SJCRH30 (cell line): ENCODE results near the gene OSBP2. TPM values are rescaled to one million over a fixed set of nuclear protein-coding genes. Genes with fewer than 3 reads are reported as not detected.
"Not testable (repeated sequence)": the region's sequence is repeated elsewhere in the genome, so short reads cannot be mapped to it uniquely, and the experiment has no call there.

Source experiments
- DNase-seq, 2 experiments: peaks; one replicate each; pipeline ENCODE4 v3.0.0-alpha.2; 2015 to 2020
- H3K27ac ChIP-seq: fragments of 250-450 bp; sonication (Bioruptor Pico); 2 replicates; pipeline ENCODE4 v1.5.1; 2020; ENCODE audit warnings: mild to moderate bottlenecking, moderate library complexity
- H3K27me3 ChIP-seq: fragments of 250-450 bp; sonication (Bioruptor Pico); 2 replicates; pipeline ENCODE4 v1.5.1; 2020; ENCODE audit warnings: mild to moderate bottlenecking, moderate library complexity
- H3K36me3 ChIP-seq: fragments of 250-450 bp; sonication (Bioruptor Pico); 2 replicates; pipeline ENCODE4 v1.5.1; 2020; ENCODE audit warnings: mild to moderate bottlenecking, moderate library complexity
- H3K4me1 ChIP-seq: fragments of 250-450 bp; sonication (Bioruptor Pico); 2 replicates; pipeline ENCODE4 v1.5.1; 2020; ENCODE audit warnings: mild to moderate bottlenecking, moderate library complexity
- H3K4me3 ChIP-seq: fragments of 250-450 bp; sonication (Bioruptor Pico); 2 replicates; pipeline ENCODE4 v1.5.1; 2020; ENCODE audit warnings: mild to moderate bottlenecking, moderate library complexity
- H3K9me3 ChIP-seq: fragments of 250-450 bp; sonication (Bioruptor Pico); replicated peaks from 2 replicates; pipeline ENCODE4 v1.5.1; 2020; ENCODE audit warnings: mild to moderate bottlenecking, moderate library complexity
- total RNA-seq: library from RNA; depleted of rRNA; stranded (reverse); fragments of >200 nt; shearing (Covaris generic); gene quantifications from 2 replicates; pipeline ENCODE4 v1.2.3, GENCODE V29; 2014

OSBP2 gene
- total RNA-seq, 1 experiment from 2014 or later, result not detected

DNA sequence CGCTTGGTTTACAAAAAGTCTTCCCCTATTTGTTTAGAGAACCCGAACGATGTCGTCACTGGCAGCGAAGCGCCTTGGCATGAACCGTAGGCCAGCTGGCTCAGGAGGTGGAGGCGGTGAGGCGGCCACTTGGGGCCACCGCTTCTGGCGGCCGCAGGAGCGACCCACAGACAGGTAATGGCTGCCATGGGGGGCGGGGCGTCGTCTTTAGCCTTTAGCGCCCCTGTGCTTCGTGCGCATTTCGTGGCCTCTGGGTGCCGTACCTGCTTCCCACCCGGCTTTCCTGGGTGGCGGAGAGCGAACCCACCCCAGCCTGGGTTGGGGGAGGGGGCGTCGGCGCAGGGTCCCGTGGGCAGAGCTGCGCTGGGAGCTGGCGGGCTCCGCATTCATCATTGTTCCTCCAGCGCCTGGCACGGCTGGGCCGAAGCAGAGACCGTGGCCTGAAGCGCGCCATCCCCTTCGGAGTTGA is 469 bp upstream of the OSBP2 start:
- Histone ChIP-seq H3K27ac (no peak overlapping the region), H3K9me3 (no peaks in the 10 kb centered on the region), H3K4me1 (no peaks in the 10 kb centered on the region), H3K36me3 (no peaks in the 10 kb centered on the region), H3K4me3 (no peak overlapping the region), H3K27me3 (no peaks in the 10 kb centered on the region)
- no peak for DNase-seq

DNA sequence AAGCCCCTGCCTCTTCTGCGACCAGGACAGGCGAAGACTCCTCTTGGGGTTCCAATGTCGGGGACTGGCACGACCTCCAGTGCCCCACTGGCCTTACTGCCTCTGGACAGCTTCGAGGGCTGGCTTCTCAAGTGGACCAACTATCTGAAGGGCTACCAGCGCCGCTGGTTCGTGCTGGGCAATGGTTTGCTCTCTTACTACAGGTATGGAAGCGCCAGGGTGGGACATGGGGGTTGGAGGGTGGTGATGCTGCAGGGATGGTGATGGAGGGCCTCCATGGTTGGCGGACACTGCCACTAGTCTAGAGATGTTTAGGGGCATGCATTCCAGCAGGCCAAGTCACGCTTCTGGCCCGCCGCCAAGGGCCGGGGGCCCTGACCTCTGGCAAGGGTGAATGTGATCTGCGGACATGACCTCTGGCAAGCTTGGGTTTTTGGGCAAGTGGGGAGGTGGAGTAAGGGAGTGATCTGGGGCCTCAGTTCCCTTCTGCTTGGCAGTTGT is 727 bp downstream of the OSBP2 start:
- Histone ChIP-seq H3K9me3 (no peaks in the 10 kb centered on the region), H3K4me1 (no peaks in the 10 kb centered on the region), H3K27ac (no peak overlapping the region), H3K4me3 (no peak overlapping the region), H3K27me3 (no peaks in the 10 kb centered on the region), H3K36me3 (no peaks in the 10 kb centered on the region)
- DNase-seq, result no peak

DNA sequence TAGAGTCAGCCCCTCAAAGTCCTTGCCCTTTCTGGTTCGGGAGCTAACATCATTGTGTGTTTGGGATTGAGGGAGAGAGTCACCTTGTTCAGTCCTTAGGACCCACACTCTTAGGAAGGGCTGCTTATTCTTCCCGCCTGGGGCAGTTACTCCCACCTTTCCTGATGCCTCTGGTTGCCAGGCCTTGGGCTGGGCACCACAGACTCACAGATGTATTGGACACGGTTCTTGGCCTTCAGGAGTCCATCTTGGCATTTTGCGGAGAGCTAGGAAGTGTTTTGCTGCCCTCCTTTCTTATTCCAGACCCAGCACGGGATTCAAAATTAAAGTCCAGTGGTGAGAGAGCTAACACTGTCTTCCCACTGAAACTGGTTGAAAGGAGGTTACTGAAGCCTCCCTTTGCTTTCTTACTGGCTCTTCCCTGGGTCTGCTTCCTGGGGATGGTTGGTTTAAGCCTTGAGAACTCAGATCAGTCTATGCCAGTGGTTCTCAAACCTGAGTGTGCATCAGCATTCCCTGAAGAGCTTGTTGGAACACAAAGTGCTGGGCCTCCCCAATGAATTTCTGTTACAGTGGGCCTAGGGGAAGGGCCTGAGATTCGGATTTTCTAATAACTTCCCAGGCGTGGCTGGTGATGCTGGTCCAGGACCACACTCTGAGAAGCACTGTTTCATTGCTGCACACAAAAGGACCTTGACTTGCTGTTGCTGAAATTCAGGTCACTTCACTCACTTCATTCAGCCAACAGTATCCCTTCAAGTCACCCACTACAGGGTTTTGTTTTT is 1.4 kb downstream of the OSBP2 start:
- no peak for DNase-seq

DNA sequence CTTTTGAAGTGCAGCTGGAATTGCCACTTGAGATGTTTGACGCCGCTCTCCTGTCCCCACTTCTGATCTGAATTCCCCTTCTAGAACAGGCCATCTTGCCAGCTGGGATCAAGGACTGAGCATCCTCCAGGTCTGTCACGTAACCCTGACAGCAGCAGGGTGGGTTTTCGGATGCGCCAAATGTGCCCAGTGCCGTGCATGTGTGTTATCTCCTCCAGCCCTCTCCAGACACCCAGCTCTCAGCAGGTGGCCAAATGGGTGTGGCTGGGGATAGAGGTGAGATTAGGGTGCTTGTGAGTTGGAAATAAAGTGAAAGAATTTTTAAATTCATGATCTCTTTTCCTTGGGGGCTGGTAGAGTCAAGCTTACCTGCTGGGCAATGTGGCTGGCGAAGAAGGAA is 3.3 kb downstream of the OSBP2 start:
- no peak overlapping the region for H3K27ac ChIP-seq
- DNase-seq, result no peak
- H3K36me3 ChIP-seq, result no peaks in the 10 kb centered on the region
- H3K27me3 ChIP-seq, result no peaks in the 10 kb centered on the region
- H3K9me3 ChIP-seq, result no peaks in the 10 kb centered on the region
- no peaks in the 10 kb centered on the region for H3K4me1 ChIP-seq
- H3K4me3 ChIP-seq, result no peak overlapping the region

More for the DNA sequence above, 1.4 kb downstream of the OSBP2 start:
- H3K36me3 ChIP-seq, result no peaks in the 10 kb centered on the region
- no peaks in the 10 kb centered on the region for H3K27me3 ChIP-seq
- no peaks in the 10 kb centered on the region for H3K4me1 ChIP-seq
- H3K9me3 ChIP-seq, result no peaks in the 10 kb centered on the region
- no peak overlapping the region for H3K4me3 ChIP-seq
- H3K27ac ChIP-seq, result no peak overlapping the region

DNA sequence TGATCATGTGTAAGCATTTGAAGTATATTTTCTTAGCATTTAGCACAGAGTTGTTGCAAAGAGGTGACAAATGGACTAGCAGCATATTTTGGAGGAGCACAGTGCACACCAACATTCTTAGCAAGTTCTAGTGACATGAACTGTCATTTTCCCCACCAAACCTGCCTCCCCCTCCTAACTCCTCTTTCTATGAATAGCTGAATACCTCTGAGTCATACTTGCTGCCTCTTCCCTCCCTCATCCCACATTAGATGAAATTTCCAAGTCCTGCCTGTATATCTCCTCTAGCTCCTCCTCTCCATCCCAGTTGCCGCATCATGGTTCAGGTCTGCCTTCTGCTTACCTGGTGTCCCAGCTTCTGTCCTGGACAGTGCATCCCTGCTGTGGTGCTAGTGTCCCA is 7.2 kb downstream of the OSBP2 start:
- no peak for DNase-seq
- no peak overlapping the region for H3K4me3 ChIP-seq
- H3K27me3 ChIP-seq, result no peaks in the 10 kb centered on the region

DNA sequence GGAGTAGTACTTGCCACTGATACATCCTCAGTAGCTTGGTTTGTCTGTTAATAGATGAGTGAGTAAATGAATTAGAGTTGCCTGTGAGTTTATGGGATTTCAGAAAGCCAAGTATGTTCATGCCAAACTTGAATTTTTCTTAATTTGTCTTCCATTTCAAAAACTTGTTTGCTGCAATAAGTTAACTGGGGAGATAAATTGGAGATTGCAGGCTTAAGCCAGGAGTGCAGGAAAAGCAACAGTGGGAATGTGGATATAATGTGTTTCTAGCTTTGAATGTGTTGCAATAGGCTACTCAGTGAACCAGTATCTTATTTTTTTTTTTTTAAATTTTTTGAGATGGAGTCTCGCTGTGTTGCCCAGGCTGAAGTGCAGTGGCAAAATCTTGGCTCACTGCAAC is 8.2 kb downstream of the OSBP2 start:
- H3K9me3 ChIP-seq, result no peaks in the 10 kb centered on the region
- DNase-seq, result no peak

More for the DNA sequence above, 7.2 kb downstream of the OSBP2 start:
- Histone ChIP-seq H3K4me1 (no peaks in the 10 kb centered on the region), H3K36me3 (no peaks in the 10 kb centered on the region), H3K27ac (no peak overlapping the region), H3K9me3 (no peaks in the 10 kb centered on the region)

DNA sequence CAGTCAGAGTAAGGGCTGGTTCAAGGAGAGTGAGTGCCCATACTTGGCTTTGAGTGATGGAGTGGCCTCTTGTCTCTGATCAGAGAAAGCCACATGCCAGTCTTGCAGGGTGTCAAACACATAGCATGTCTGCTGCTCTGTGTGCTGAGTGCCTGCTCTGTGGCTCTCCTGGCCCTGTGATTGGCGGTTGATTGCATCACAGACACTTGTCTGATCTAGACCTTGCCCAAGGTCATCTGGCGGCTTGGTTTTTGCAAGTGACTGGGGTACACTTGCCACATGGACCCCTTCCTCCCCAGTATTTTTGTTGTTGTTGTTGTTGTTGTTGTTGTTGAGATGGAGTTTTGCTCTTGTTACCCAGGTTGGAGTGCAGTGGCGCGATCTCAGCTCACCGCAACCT is 10.3 kb downstream of the OSBP2 start:
- no peak for DNase-seq
- Histone ChIP-seq H3K4me3 (no peak overlapping the region), H3K27ac (no peak overlapping the region), H3K9me3 (no peaks in the 10 kb centered on the region), H3K4me1 (no peaks in the 10 kb centered on the region), H3K36me3 (no peaks in the 10 kb centered on the region), H3K27me3 (no peaks in the 10 kb centered on the region)

More for the DNA sequence above, 8.2 kb downstream of the OSBP2 start:
- no peaks in the 10 kb centered on the region for H3K27me3 ChIP-seq
- H3K4me3 ChIP-seq, result no peak overlapping the region
- H3K27ac ChIP-seq, result no peak overlapping the region
- H3K36me3 ChIP-seq, result no peaks in the 10 kb centered on the region
- no peaks in the 10 kb centered on the region for H3K4me1 ChIP-seq

DNA sequence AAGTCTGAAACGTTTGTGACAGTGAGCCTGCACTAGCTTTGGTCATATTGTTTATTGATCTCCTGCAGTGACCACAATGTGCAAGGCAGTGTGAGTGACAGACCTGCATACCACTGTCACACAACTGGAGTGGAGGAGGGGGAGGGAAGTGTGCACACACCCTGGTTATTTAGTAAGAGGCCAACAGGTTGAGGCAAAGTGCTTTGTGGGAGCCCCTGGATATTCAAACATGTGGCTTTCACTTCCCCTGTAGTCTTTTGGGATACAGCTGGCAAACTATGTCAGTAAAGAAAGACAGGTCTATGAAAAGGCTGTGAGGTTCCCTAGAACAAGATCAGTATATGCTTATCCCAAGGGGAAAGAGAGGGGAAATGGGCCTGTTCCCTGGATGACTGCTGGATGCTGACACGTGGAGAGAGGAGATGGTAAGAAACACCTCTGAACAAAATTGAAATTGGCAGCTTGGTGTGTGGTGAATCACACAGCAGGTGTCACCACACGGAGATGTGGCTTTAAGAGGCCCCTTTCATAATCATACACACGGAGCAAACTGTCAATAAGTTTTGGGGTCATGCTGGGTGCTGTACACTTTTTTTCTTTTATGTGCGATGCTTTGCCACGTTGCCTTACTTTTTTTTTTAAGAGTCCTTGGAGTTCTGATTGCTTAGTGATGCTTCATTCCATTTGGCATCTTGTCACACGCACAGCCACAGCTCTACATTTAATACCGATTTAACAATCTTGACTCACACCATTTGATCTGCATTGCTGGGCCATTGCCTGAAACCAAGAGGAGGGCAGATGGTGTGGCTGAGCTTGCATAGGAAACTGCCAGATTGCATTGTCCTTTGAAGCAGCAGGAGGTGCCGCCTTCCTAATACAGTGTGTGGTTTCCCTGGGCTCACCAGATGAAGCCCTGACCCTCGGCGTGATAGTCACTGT is 11.3 kb downstream of the OSBP2 start:
- no peak overlapping the region for H3K27ac ChIP-seq
- DNase-seq, result peak in 1 of 2 experiments; percentile 9
- no peaks in the 10 kb centered on the region for H3K9me3 ChIP-seq
- no peak overlapping the region for H3K4me3 ChIP-seq
- H3K27me3 ChIP-seq, result no peaks in the 10 kb centered on the region
- H3K36me3 ChIP-seq, result no peaks in the 10 kb centered on the region
- H3K4me1 ChIP-seq, result no peaks in the 10 kb centered on the region

DNA sequence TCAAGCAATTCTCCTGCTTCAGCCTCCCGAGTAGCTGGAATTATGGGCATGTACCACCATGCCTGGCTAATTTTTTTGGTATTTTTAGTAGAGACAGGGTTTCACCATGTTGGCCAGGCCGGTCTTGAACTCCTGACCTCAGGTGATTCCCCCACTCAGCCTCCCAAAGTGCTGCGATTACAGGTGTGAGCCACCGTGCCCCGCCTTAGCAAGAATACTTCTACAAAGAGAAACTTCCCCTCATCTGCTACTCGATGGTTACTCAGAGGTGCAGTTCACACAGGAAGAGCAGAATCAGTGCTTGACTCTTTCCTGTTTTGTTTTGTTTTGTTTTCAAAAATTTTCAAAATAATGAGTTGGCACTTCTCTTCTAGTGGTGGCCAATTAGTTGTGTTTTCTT is 15.3 kb downstream of the OSBP2 start:
- H3K4me1 ChIP-seq, H3K27me3 ChIP-seq, H3K4me3 ChIP-seq, H3K36me3 ChIP-seq, DNase-seq, H3K27ac ChIP-seq, H3K9me3 ChIP-seq: not testable (repeated sequence)

DNA sequence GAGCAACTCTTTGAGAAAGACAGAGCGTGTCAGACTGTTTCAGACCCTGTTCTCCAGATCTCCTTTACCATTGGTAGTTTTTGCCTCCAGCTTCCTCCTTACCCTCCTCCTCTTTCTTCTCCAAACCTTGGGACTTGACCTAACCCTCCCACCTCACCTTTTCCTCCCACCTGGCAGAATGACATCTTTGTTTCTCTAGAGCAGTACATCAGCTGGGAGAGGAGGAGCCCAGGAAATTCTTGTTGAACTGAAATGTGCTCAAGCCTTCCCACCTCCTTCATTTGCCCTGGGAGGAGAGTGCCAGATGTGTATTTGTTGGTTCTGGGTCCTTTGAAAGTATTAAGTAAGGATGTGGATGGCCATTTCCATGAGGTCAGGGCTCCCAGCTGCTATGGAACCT is 17.4 kb downstream of the OSBP2 start:
- no peaks in the 10 kb centered on the region for H3K27me3 ChIP-seq
- no peaks in the 10 kb centered on the region for H3K9me3 ChIP-seq
- no peak for DNase-seq
- H3K4me1 ChIP-seq, result no peaks in the 10 kb centered on the region
- no peak overlapping the region for H3K27ac ChIP-seq
- no peak overlapping the region for H3K4me3 ChIP-seq
- no peaks in the 10 kb centered on the region for H3K36me3 ChIP-seq

DNA sequence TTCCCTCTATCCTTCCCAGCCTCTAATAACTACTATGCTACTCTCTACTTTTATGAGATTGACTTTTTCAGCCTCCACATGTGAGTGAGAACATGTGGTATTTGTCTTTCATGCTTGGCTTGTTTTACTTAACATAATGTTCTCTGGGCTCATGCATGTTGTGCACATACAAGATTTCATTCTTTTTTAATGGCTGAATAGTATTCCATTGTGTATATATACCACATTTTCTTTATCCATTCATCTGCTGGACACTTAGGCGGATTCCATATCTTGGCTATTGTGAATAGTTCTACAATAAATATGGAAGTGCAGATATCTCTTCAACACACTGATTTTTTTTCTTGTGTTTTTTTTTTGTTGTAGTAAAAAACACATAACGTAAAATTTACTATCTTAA is 19.4 kb downstream of the OSBP2 start:
- DNase-seq, result no peak
- Histone ChIP-seq H3K9me3 (no peaks in the 10 kb centered on the region), H3K4me1 (no peaks in the 10 kb centered on the region), H3K4me3 (no peak overlapping the region), H3K27me3 (no peaks in the 10 kb centered on the region), H3K27ac (no peak overlapping the region), H3K36me3 (no peaks in the 10 kb centered on the region)

DNA sequence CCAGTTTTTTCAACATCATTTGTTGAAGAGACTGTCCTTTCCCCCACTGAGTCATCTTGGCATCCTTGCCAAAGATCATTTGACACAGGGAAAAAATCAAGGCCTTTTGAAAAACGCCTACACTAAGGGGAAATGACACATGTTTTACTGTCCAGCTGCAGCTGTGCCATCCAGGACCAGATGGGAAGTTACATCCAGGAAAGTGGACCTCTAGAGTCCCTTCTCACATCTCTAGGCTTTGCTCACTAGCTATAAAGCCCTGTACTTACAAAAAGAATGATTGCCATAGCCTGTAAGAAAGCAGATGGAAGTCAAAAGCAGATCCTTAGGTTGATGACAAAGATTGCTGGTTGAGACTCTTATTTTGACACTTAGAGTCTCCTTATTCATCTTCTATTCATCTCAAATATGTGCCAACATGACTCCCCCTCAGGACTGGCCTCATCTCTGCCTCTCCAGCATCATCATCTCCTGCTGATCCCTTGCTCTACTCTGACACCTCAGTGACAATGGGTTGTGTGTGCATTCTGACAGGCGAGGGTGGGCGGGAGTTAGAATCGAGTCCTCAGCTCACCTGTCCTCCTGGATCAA is 22.8 kb downstream of the OSBP2 start:
- H3K4me3 ChIP-seq, result no peak overlapping the region
- no peak overlapping the region for H3K27ac ChIP-seq
- H3K36me3 ChIP-seq, result no peaks in the 10 kb centered on the region
- DNase-seq, result no peak
- no peaks in the 10 kb centered on the region for H3K27me3 ChIP-seq
- H3K4me1 ChIP-seq, result no peaks in the 10 kb centered on the region
- no peaks in the 10 kb centered on the region for H3K9me3 ChIP-seq

DNA sequence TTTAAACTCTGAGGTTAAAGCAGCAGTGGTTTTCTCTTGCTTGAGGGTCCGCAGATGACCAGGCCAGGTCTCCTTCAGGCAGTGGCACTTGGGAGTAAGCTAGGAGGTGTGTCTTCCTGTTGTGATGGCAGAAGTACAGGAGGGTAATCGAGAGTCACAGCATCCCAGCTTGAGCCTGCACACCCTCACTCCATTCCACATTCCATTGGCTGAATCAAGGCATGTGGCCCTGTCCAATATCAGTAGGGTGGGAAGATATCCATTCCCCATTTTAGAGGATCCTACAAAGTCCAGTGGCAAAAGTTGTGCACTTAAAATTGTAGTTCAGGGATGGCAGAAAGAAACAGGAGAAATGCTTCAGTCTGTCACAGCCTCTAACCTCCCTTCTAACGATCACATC is 23.3 kb downstream of the OSBP2 start:
- Histone ChIP-seq H3K36me3 (no peaks in the 10 kb centered on the region), H3K27ac (no peak overlapping the region), H3K4me1 (no peaks in the 10 kb centered on the region), H3K9me3 (no peaks in the 10 kb centered on the region), H3K4me3 (no peak overlapping the region), H3K27me3 (no peaks in the 10 kb centered on the region)
- DNase-seq, result no peak

DNA sequence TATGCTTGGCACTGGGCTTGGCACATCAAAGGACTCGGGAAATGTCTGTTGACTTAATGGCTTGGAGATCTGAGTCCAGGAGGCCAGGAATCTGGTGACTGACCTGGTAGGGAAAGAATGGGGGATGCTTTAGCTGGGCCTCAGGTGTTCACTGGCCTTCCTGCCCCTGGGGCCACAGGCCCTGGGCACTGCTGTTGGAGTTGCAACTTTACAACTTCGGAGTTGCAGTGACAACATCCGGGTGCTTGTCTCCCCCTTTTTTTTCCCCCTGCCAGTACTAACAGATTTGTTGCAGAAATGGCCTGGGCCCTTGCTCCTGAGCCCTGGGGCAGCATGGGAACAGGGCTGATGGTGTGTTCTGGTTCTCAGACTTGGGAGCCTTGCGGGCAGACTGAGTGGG is 23.8 kb downstream of the OSBP2 start:
- no peak for DNase-seq
- Histone ChIP-seq H3K27ac (no peak overlapping the region), H3K9me3 (no peaks in the 10 kb centered on the region), H3K36me3 (no peaks in the 10 kb centered on the region), H3K4me1 (no peaks in the 10 kb centered on the region), H3K4me3 (no peak overlapping the region), H3K27me3 (no peaks in the 10 kb centered on the region)

DNA sequence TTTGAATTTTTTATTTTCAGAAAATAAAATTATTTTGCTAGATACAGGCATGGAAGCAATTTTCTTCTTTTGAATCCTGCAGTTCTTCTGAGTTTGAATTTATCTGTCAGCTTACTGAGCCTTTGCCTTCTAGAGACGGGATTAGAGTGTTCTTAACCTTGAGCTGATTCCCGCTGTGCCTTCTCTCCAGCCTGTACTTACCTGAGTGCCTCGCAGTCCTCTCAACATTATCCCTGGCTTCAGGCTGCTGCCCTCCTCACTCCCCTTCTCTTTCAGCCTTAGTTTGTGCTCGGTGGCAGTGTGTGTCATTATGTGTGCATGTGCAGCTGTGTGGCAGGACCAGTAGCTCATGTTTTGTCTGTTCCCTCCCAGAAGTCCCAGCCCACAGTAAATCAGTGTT is 24.3 kb downstream of the OSBP2 start:
- no peak for DNase-seq

More for the DNA sequence above, 24.3 kb downstream of the OSBP2 start:
- H3K27ac ChIP-seq, result no peak overlapping the region
- no peaks in the 10 kb centered on the region for H3K4me1 ChIP-seq
- H3K4me3 ChIP-seq, result no peak overlapping the region
- no peaks in the 10 kb centered on the region for H3K9me3 ChIP-seq
- H3K27me3 ChIP-seq, result no peaks in the 10 kb centered on the region
- no peaks in the 10 kb centered on the region for H3K36me3 ChIP-seq
